GM23338 (cell line): ENCODE measurements around the gene CGNL1.

Experiments used
- CREB1 ChIP-seq: fragments of 250-450 bp; sonication (Bioruptor Pico); IDR thresholded peaks from 2 replicates; pipeline ENCODE4 v1.5.0; 2020; ENCODE audit warnings: low read depth, mild to moderate bottlenecking, moderate library complexity
- CTCF ChIP-seq, 2 experiments: fragments of 200-600 bp in 1 of 2; sonication (generic) in 1 of 2; conservative IDR thresholded peaks; 2 replicates each; pipeline versions ENCODE4 v1.5.1 to v1.6.1; 2016 to 2017; ENCODE audit warnings: antibody characterized with exemption in 2 of 2, low read depth in 2 of 2, mild to moderate bottlenecking in 2 of 2, moderate library complexity in 1 of 2
- ETS1 ChIP-seq: IDR thresholded peaks from 2 replicates; pipeline ENCODE4 v1.6.1; 2016; ENCODE audit warnings: antibody characterized with exemption
- EZH2 ChIP-seq: fragments of 200-600 bp; sonication (generic); IDR thresholded peaks from one replicate; pipeline ENCODE4 v1.8.0; 2017; ENCODE audit warnings: antibody characterized with exemption, mild to moderate bottlenecking, low read depth; ENCODE audit not compliant: unreplicated experiment
- EZH2phosphoT487 ChIP-seq: fragments of 200-600 bp; sonication (generic); IDR thresholded peaks from one replicate; pipeline ENCODE4 v1.8.1; 2018; ENCODE audit warnings: antibody characterized with exemption; ENCODE audit not compliant: unreplicated experiment
- JUNB ChIP-seq: IDR thresholded peaks from one replicate; pipeline ENCODE4 v1.6.1; 2016; ENCODE audit warnings: antibody characterized with exemption; ENCODE audit not compliant: unreplicated experiment
- NANOG ChIP-seq: IDR thresholded peaks from 2 replicates; pipeline ENCODE4 v1.6.1; 2016; ENCODE audit warnings: antibody characterized with exemption, borderline replicate concordance
- POLR2AphosphoS5 ChIP-seq: IDR thresholded peaks from 2 replicates; pipeline ENCODE4 v1.6.1; 2016; ENCODE audit warnings: antibody characterized with exemption, low read depth
- REST ChIP-seq: IDR thresholded peaks from one replicate; pipeline ENCODE4 v1.6.1; 2018; ENCODE audit warnings: antibody characterized with exemption; ENCODE audit not compliant: unreplicated experiment
- STAT1 ChIP-seq: IDR thresholded peaks from one replicate; pipeline ENCODE4 v1.6.1; 2016; ENCODE audit warnings: antibody characterized with exemption; ENCODE audit not compliant: unreplicated experiment
- ZNF114 ChIP-seq: fragments of 250-450 bp; sonication (Bioruptor Pico); IDR thresholded peaks from 2 replicates; pipeline ENCODE4 v1.5.0; 2020; ENCODE audit warnings: mild to moderate bottlenecking, moderate library complexity
- ZNF331 ChIP-seq: fragments of 250-450 bp; sonication (Bioruptor Pico); IDR thresholded peaks from 2 replicates; pipeline ENCODE4 v1.5.0; 2020; ENCODE audit warnings: low read depth, mild to moderate bottlenecking, moderate library complexity
- ZNF462 ChIP-seq: fragments of 250-450 bp; sonication (Bioruptor Pico); IDR thresholded peaks from 2 replicates; pipeline ENCODE4 v1.5.0; 2020; ENCODE audit warnings: mild to moderate bottlenecking, moderate library complexity

- no peak for TF ChIP-seq CTCF (conservative IDR thresholded peaks at IDR 0.05; ENCODE audit: low read depth in 2 of 2)
- TF ChIP-seq EZH2phosphoT487, result no peak
- no peak for TF ChIP-seq REST
- TF ChIP-seq POLR2AphosphoS5, result no peak
- no peak for TF ChIP-seq EZH2
- TF ChIP-seq ZNF114 (CRISPR knock-in tag), result no peak
- TF ChIP-seq JUNB, result no peak
- no peak for TF ChIP-seq CREB1 (CRISPR knock-in tag)
- no peak for TF ChIP-seq ZNF462
- TF ChIP-seq ZNF331, result no peak
- TF ChIP-seq NANOG, result no peak
- no peak for TF ChIP-seq STAT1
- no peak for TF ChIP-seq ETS1
Observed at GRCh38 chr15:57582090-57582489, 205.8 kb downstream of the CGNL1 start.
